ENCODE results near the gene BAAT. TPM values are rescaled to one million over a fixed set of nuclear protein-coding genes. Genes with fewer than 3 reads are reported as not detected.

Gene BAAT
- total RNA-seq, 4 donors from 2014 or later: not detected

- DNase-seq (ENCODE audit: low spot score) (no peak), ATAC-seq (ENCODE audit: low FRiP score) (no peak)
- TF ChIP-seq CTCF (IDR thresholded peaks at IDR 0.05): no peak
These were observed 73.6 kb downstream of the BAAT start for GRCh38 chr9:101311191-101311590.

Small RNA genes within 50 kb of the gene (small RNA-seq; reads per million reads assigned to genes)
- gene RF00322: not detected

Other genes with a start within 250 kb of the BAAT start
- gene MRPL50, start 13.6 kb upstream of the BAAT start, total RNA-seq: 10 to 100 TPM in 3 of 4 donors, 1 to 10 TPM in 1; 9.9 to 13.7 (median 12.6) TPM
- 10 to 100 TPM; 17.0 to 29.2 (median 21.0) TPM for gene ZNF189, start 13.8 kb upstream of the BAAT start, total RNA-seq
- under 1 TPM in 1 of 4 donors, not detected in 3; 0.38 TPM for gene ALDOB, start 50.8 kb upstream of the BAAT start, total RNA-seq
- gene RNF20, start 148.8 kb upstream of the BAAT start, total RNA-seq: 10 to 100 TPM; 14.2 to 25.4 (median 19.8) TPM
- gene PPP3R2, start 210.0 kb upstream of the BAAT start, total RNA-seq: not detected

All from omental fat pad (tissue), 4 donors.